ENCODE results near the gene KRT73.

DNA sequence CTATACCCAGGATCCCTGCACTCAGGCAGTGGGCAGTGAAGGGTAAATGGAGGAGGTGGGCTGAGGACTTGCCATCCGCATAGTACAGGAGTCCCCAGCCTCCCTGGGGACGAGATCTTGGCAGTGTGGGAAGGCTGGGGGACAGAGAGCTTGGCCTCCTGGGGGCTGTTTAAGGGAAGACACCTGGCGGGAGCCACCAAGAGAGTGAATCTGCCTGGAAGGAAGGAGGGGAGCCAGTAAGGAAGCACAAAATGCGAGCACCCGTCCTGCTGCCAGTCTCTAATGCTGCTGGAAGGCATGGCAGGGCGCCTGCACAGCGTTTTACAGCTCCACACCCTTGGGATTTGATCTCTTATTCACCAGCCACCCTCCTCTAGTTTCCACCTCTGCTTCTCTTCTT lies 41.0 kb upstream of the KRT73 start:
- TF ChIP-seq POLR2A (IDR thresholded peaks at IDR 0.05; ENCODE audit: low read depth, low read length) (no peak), POLR2AphosphoS5 (IDR thresholded peaks at IDR 0.05; ENCODE audit: low read depth, low read length) (no peak)
